Thyroid gland (tissue), 4 donors: ENCODE data around the gene SERPINA4. TPM values are rescaled to one million over a fixed set of nuclear protein-coding genes. Genes with fewer than 3 reads are reported as not detected.
A peak's percentile ranks its signal among the peaks of the same experiment; 100 is the strongest.

ENCODE experiments used
- DNase-seq, 2 donors: peaks; one replicate each; pipeline ENCODE4 v3.0.0-alpha.2; 2019
- H3K27ac ChIP-seq, 3 donors: fragments of 200-600 bp; sonication (generic); 1 replicate in 2 of 3; 2 replicates in 1 of 3; pipeline ENCODE4 v1.5.1; 2016 to 2019; ENCODE audit warnings: mild to moderate bottlenecking in 1 of 3, moderate library complexity in 1 of 3
- H3K27me3 ChIP-seq: fragments of 200-600 bp; sonication (generic); one replicate; pipeline ENCODE4 v1.5.1; 2019
- H3K36me3 ChIP-seq, 2 donors: fragments of 200-600 bp; sonication (generic); one replicate each; pipeline ENCODE4 v1.5.1; 2016 to 2019
- H3K4me1 ChIP-seq, 2 donors: fragments of 200-600 bp; sonication (generic); one replicate each; pipeline ENCODE4 v1.5.1; 2017 to 2019
- H3K4me3 ChIP-seq, 3 donors: fragments of 200-600 bp; sonication (generic); replicated peaks in 1 of 3; 1 replicate in 2 of 3; 2 replicates in 1 of 3; pipeline ENCODE4 v1.5.1; 2016; ENCODE audit warnings: mild to moderate bottlenecking in 1 of 3
- H3K9me3 ChIP-seq: fragments of 200-600 bp; sonication (generic); one replicate; pipeline ENCODE4 v1.5.1; 2017
- CTCF ChIP-seq, 6 experiments: fragments of 200-600 bp in 3 of 6; fragments of 450-650 bp in 3 of 6; sonication (generic) in 3 of 6; IDR thresholded peaks; one replicate each; pipeline ENCODE4 v1.5.1; 2016 to 2019; ENCODE audit warnings: antibody characterized with exemption in 6 of 6, mild to moderate bottlenecking in 2 of 6, inconsistent platforms in 1 of 6, moderate library complexity in 1 of 6
- POLR2A ChIP-seq, 2 donors: fragments of 450-650 bp; IDR thresholded peaks; one replicate each; pipeline ENCODE4 v1.6.1; 2017; ENCODE audit warnings: antibody characterized with exemption in 2 of 2, mild to moderate bottlenecking in 2 of 2, moderate library complexity in 1 of 2
- WGBS, 2 donors: methylation state at CpG; one replicate each; pipeline ENCODE4 v1.1.5; 2017; 5-methylcytosine and 5-hydroxymethylcytosine counted together
- intact Hi-C: fragments of 100-400 bp; cut with DNase I; formaldehyde crosslinking; loops from one replicate; pipeline ENCODE4 v1.15.1; 2023
- total RNA-seq, 4 donors: library from RNA; depleted of rRNA; stranded (reverse); fragments of >200 nt; gene quantifications; one replicate each; pipeline ENCODE4 v1.2.3, GENCODE V29; 2016

The SERPINA4 gene
- total RNA-seq, 4 donors from 2014 or later = not detected

- Histone ChIP-seq H3K4me1 (no peaks in the 10 kb centered on the region), H3K36me3 (no peaks in the 10 kb centered on the region), H3K27ac (no peak overlapping the region), H3K9me3 (no peaks in the 10 kb centered on the region), H3K4me3 (no peak overlapping the region), H3K27me3 (no peaks in the 10 kb centered on the region)
- intact Hi-C loops = no loop called here
- WGBS, 2 donors = 23 to 25% methylated on average over 22 to 24 of the region's 24 CpGs
- DNase-seq = peak; percentile 29 to 47
- peak; percentile 39 to 92 (median 63) for TF ChIP-seq CTCF (IDR thresholded peaks at IDR 0.05)
- TF ChIP-seq POLR2A (IDR thresholded peaks at IDR 0.05) = no peak
Observed at GRCh38 chr14:94548999-94549985, 11.9 kb upstream of the SERPINA4 start.

- H3K27ac ChIP-seq = no peak overlapping the region
- H3K9me3 ChIP-seq = no peaks in the 10 kb centered on the region
- WGBS, 2 donors = 75 to 80% methylated on average over 8 of the region's 8 CpGs
- DNase-seq = no peak
- no peak overlapping the region for H3K4me3 ChIP-seq
- TF ChIP-seq CTCF (IDR thresholded peaks at IDR 0.05) (no peak), POLR2A (IDR thresholded peaks at IDR 0.05) (no peak)
- no peaks in the 10 kb centered on the region for H3K4me1 ChIP-seq
- H3K36me3 ChIP-seq = no peaks in the 10 kb centered on the region
- intact Hi-C loops = no loop called here
- no peaks in the 10 kb centered on the region for H3K27me3 ChIP-seq
Observed at GRCh38 chr14:94550041-94550440, 11.2 kb upstream of the SERPINA4 start.

GRCh38 chr14:94555991-94556390 is 5.3 kb upstream of the SERPINA4 start:
- no peaks in the 10 kb centered on the region for H3K9me3 ChIP-seq
- DNase-seq = no peak
- no peak overlapping the region for H3K4me3 ChIP-seq

DNA sequence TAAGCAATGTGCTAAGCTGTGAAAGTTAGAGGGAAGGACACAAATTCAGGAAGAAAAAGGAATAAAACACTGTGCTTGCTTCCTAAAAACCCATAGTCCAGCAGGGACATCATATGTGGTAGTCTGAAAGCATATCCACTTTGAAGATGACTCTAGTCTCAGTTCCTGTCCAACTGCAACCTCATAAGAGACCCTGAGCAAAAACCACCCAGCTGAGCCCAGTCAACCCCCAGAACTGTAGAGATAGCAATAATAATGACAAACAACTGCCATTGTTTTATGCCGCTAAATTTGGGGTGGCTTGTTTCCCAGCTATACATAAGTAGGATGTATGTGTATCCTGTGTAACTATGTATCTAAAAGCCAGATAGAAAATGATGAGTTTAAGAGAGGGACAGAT is 3.9 kb upstream of the SERPINA4 start:
- Histone ChIP-seq H3K36me3 (no peaks in the 10 kb centered on the region), H3K4me1 (no peaks in the 10 kb centered on the region), H3K27me3 (no peaks in the 10 kb centered on the region), H3K4me3 (no peak overlapping the region), H3K27ac (no peak overlapping the region), H3K9me3 (no peaks in the 10 kb centered on the region)
- intact Hi-C loops = no loop called here
- TF ChIP-seq CTCF (IDR thresholded peaks at IDR 0.05) (no peak), POLR2A (IDR thresholded peaks at IDR 0.05) (no peak)
- 89 to 96% methylated on average over 1 of the region's 1 CpG for WGBS, 2 donors
- DNase-seq = no peak

More at GRCh38 chr14:94555991-94556390, 5.3 kb upstream of the SERPINA4 start:
- Histone ChIP-seq H3K27ac (no peak overlapping the region), H3K36me3 (no peaks in the 10 kb centered on the region), H3K4me1 (no peaks in the 10 kb centered on the region), H3K27me3 (no peaks in the 10 kb centered on the region)
- WGBS, 2 donors = 85 to 91% methylated on average over 9 of the region's 9 CpGs
- intact Hi-C loops = no loop called here
- TF ChIP-seq CTCF (IDR thresholded peaks at IDR 0.05) (no peak), POLR2A (IDR thresholded peaks at IDR 0.05) (no peak)

- no peak overlapping the region for H3K27ac ChIP-seq
- no peaks in the 10 kb centered on the region for H3K36me3 ChIP-seq
- intact Hi-C loops = no loop called here
- no peaks in the 10 kb centered on the region for H3K9me3 ChIP-seq
- DNase-seq = no peak
- TF ChIP-seq POLR2A (IDR thresholded peaks at IDR 0.05) (no peak), CTCF (IDR thresholded peaks at IDR 0.05) (no peak)
- no peak overlapping the region for H3K4me3 ChIP-seq
- WGBS, 2 donors = 87% methylated on average over 2 of the region's 2 CpGs
- H3K4me1 ChIP-seq = no peaks in the 10 kb centered on the region
- no peaks in the 10 kb centered on the region for H3K27me3 ChIP-seq
Observed at GRCh38 chr14:94558842-94559241, 2.4 kb upstream of the SERPINA4 start.
